HG03039 (cell line): Measurements from ENCODE around the gene MAST1.
"Not testable (repeated sequence)": the region's sequence is repeated elsewhere in the genome, so short reads cannot be mapped to it uniquely, and the experiment has no call there.

Experiments used
- ATAC-seq: cut with Tn5 transposase; IDR thresholded peaks from one replicate; pipeline ENCODE4 v1.9.1; 2021; ENCODE audit warnings: mild to moderate bottlenecking, moderate library complexity; ENCODE audit not compliant: unreplicated experiment

The MAST1 gene

GRCh38 chr19:12888006-12888603 lies 49.8 kb downstream of the MAST1 start:
- no peak for ATAC-seq

GRCh38 chr19:12890299-12890786 lies 52.0 kb downstream of the MAST1 start:
- not testable (repeated sequence) for ATAC-seq

- ATAC-seq, result peak; percentile 86
These were observed 52.7 kb downstream of the MAST1 start, which contains the start of gene GCDH for GRCh38 chr19:12890787-12891552. TSS of gene GCDH (plus strand) at chr19:12891160. CDS start at chr19:12891305, 145 bp downstream.

- no peak for ATAC-seq
These were observed 53.3 kb downstream of the MAST1 start for GRCh38 chr19:12891553-12892021.

GRCh38 chr19:12893582-12893981 lies 55.3 kb downstream of the MAST1 start:
- no peak for ATAC-seq

GRCh38 chr19:12896460-12896859 lies 58.1 kb downstream of the MAST1 start:
- no peak for ATAC-seq

- peak; percentile 71 for ATAC-seq
These were observed 61.7 kb downstream of the MAST1 start for GRCh38 chr19:12899891-12900518.

GRCh38 chr19:12907166-12907565 lies 68.9 kb downstream of the MAST1 start:
- ATAC-seq, result no peak

GRCh38 chr19:12912571-12912970 lies 74.3 kb downstream of the MAST1 start:
- ATAC-seq, result no peak

- no peak for ATAC-seq
These were observed 74.8 kb downstream of the MAST1 start for GRCh38 chr19:12913011-12913561.

- ATAC-seq, result no peak
These were observed 75.8 kb downstream of the MAST1 start for GRCh38 chr19:12913851-12914690.

- not testable (repeated sequence) for ATAC-seq
These were observed 77.5 kb downstream of the MAST1 start for GRCh38 chr19:12915860-12916259.

GRCh38 chr19:12918253-12918652 lies 79.9 kb downstream of the MAST1 start:
- no peak for ATAC-seq

GRCh38 chr19:12921047-12921446 lies 82.7 kb downstream of the MAST1 start:
- ATAC-seq, result no peak

- no peak for ATAC-seq
These were observed 84.6 kb downstream of the MAST1 start for GRCh38 chr19:12922959-12923358.
